HG02885 (cell line): ENCODE results near the gene FOXI3.

Experiments used
- ATAC-seq: cut with Tn5 transposase; IDR thresholded peaks from one replicate; pipeline ENCODE4 v1.9.1; 2021; ENCODE audit warnings: mild to moderate bottlenecking; ENCODE audit not compliant: unreplicated experiment, poor library complexity

FOXI3 gene

DNA sequence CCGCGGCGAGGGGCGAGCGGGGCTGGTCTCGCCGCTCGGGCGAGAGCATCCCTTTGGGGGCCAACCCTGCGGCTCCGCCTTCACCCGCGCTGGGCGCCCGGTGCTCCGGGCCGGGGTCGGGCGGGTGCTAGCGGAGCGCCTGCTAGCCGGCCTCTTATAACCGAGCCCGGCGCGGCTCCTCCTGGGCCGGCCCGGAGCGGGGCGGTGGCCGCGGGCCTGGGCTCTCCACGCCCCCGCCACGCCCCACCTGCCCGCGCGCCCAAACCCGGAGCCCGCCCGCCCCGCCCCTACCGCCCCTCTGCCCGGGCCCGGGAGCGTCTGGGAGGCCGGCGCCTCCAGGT lies at the start of gene FOXI3:
Gene FOXI3, minus strand, starts transcription at position 129 of the 341 bp plus-strand sequence. CDS start 158 bp downstream, outside the sequence.
- peak; percentile 46 for ATAC-seq

DNA sequence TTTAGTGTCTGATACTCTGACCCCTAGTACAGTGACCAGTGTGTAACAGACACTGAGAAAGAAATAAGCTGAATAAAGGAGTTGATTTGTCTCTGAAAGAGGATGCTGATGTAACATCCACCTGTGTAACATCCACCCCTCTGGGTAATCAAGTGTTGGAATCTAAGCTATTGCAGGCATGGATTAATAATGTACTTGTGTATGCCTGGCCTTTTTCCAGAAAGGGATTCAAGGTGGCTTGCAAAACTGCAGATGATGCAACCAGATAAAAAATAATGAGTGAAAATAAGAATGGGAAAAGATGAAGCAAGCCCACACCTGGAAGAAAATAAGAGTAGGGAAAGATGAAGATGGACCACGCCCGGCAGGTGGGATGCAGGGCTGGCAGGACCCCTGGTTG lies 48.2 kb upstream of the FOXI3 start:
- no peak for ATAC-seq

GRCh38 chr2:88499204-88499603 lies 46.7 kb upstream of the FOXI3 start:
- ATAC-seq = no peak

DNA sequence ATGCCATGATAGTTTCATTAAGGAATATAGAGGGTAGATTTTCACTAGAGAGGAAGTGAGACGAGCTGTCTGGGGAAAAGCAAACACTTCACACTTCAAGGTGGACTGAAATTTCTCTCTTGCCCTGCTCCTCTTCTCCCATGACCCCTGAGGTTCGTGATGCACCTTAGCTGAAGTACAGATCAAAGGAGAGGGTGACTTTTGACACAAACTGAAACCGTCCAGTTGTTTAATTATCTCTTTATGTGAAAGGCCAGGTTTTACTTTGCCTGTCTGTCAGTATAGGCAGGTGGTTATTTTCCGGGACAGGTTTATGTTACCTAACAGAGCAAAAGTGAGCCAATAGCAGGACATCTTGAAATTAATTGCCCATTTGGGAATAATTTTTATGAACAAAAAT lies 41.0 kb upstream of the FOXI3 start:
- ATAC-seq = no peak

- no peak for ATAC-seq
Measured at GRCh38 chr2:88492002-88492401, 39.5 kb upstream of the FOXI3 start.

- ATAC-seq = no peak
Measured at GRCh38 chr2:88489181-88489580, 36.7 kb upstream of the FOXI3 start.

- ATAC-seq = no peak
Measured at GRCh38 chr2:88483200-88483599, 30.7 kb upstream of the FOXI3 start.

- ATAC-seq = no peak
Measured at GRCh38 chr2:88481691-88482336, 29.3 kb upstream of the FOXI3 start.

GRCh38 chr2:88472811-88473210 lies 20.3 kb upstream of the FOXI3 start:
- no peak for ATAC-seq

DNA sequence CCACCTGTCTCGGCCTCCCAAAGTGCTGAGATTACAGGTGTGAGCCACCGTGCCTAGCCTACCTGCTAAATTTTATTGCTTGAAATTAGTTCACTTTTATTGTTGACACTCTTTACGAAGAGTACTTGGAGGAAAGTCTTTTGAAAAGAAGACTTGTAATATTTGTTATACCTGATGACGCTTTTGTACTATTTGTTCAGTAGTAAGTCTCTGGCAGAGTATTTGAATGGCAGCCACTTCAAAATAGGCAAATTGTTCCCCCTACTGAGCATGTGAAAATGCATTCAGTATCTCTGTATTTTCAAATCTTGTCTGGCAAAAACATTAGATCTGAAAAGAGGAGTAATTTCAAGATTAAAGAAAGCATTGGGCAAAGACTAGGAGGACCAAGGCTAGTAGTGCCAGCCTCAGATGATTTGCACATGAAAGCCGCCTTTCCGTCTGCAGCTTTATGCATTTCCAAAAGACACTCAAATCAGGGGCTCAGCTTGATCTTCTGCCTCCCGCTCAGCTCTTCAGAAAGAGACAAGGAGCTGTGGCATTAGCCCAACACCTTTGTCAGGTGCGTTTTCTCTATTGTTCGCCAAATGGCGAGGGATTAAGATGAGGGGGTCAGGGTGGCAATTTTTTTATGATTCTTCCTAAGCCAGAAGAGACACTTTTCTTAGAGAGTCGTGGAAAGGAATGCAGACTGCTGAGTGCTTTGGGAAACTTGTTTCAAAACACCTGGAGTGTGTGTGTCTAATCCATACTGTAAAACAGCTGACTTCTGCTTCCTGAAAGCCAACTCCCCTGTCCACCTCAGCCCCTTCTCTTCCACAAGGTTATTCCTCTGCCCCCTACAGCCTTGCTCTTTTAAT lies 18.8 kb upstream of the FOXI3 start:
- ATAC-seq = no peak

GRCh38 chr2:88469202-88470114 lies 17.0 kb upstream of the FOXI3 start:
- ATAC-seq = no peak

DNA sequence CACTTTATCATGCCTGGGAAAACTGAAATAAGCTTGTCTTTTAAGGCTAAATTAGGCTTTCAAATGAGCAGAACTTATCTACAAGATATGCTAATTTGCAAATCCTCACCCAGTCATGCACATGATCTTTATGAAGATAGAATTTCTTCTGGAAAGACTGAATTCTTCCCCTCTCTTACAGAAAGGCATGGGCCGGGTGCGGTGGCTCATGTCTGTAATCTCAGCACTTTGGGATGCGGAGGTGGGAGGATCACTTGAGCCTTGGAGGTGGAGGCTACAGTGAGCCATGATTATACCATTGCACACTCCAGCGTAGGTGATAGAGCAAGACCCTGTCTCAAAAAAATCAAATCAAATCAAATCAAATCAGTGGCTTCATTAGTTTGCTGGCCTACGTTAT lies 11.7 kb upstream of the FOXI3 start:
- ATAC-seq = no peak

DNA sequence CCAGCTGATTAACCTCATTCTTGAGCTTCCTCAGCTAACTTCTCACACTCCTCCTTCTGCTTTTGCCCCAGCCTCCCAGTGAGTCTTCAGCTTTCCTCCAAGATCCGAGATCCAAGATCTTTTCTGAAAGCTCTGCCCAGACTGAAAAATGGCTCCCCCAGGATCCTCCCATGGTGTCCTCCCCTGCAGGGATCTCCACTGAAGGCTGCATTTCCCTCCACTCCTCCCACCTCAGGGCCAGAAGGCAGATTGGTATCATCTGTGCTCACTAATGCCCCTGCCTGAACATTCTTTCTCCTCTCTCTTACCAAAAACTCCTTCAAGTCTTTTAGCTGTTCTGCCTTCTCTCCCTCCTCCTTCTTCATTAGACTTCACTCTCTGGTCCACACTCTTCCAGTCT lies 6.1 kb upstream of the FOXI3 start:
- no peak for ATAC-seq

DNA sequence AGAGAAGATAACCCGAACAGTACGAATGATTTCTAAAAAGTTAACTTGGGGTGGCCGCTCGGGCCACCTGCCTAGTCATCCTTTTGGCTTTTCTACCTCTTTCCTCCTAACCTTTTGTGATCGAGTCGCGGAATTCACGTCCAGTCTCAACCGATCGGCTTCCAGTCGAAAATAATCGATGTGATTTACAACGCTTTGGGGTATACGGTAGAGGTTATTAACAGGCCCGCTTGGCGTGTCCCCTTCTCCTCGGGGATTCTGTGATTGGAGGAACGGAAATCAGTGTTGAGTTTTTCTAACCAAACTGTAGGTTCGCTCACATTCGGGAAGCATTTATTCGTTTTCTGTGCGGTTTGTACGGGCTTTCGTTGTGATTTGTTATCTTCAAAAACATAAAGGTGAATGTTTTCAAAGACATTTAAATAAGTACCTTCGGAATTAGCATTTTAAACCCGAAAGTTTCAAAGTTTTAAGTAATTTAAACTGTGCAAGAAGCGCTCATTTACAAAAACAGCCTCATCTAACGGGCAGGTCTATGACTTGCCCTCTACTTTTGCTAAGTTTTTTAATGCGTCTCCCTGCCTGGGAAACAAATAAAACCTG lies 588 bp upstream of the FOXI3 start:
- no peak for ATAC-seq

DNA sequence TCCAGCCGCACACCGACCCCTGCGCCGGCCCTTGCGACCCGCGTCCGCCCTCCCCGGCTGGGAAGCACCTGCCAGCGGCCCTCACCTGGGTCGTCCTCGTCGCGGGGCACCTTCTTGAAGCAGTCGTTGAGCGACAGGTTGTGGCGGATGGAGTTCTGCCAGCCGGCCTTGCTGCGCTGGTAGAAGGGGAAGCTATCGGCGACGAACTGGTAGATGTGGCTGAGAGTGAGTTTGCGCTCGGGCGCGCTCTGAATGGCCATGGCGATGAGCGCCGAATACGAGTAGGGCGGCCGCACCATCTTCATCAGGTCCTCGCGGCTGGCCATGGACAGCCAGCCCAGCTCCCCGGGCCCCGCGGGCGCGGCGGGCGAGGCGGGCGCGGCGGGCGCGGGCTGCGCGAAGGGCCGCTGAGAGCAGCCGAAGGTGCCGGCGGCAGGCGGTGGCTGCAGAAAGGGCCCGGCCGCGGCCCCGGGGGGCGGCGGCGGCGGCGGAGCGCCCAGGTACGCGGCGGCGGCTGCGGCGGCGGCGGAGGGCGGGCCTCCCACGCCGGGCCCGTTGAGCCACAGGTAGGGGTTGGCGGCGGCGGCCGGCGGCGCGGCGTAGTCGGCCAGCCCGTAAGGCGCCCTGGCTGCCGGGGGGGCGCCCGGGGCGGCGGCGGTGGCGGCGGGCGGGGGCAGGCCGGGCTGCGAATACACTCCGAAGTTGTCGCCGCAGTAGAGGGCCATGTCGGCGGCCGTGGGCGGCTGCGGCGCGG lies 505 bp downstream of the FOXI3 start:
- peak; percentile 38 for ATAC-seq

- ATAC-seq = no peak
Measured at GRCh38 chr2:88450925-88451810, 1.3 kb downstream of the FOXI3 start.

GRCh38 chr2:88450186-88450585 lies 2.3 kb downstream of the FOXI3 start:
- ATAC-seq = no peak

GRCh38 chr2:88448248-88448647 lies 4.2 kb downstream of the FOXI3 start:
- ATAC-seq = no peak
